ENCODE measurements around the gene PDE6B. TPM values are rescaled to one million over a fixed set of nuclear protein-coding genes. Genes with fewer than 3 reads are reported as not detected.
"Not testable (repeated sequence)": the region's sequence is repeated elsewhere in the genome, so short reads cannot be mapped to it uniquely, and the experiment has no call there.

PDE6B gene
- polyA plus RNA-seq, 4 donors, result 31.3 to 50.6 (median 38.7) TPM

- DNase-seq (ENCODE audit: low read depth in 4 of 4, low spot score in 3 of 4), result no peak
Measured at GRCh38 chr4:634599-634985, 9.2 kb downstream of the PDE6B start.

- not testable (repeated sequence) for DNase-seq (ENCODE audit: low read depth in 4 of 4, low spot score in 3 of 4)
Measured at GRCh38 chr4:635066-635835, 9.9 kb downstream of the PDE6B start.

- DNase-seq (ENCODE audit: low read depth in 4 of 4, low spot score in 3 of 4), result no peak
Measured at GRCh38 chr4:635851-636627, 10.7 kb downstream of the PDE6B start.

GRCh38 chr4:636628-637159 lies 11.3 kb downstream of the PDE6B start:
- DNase-seq (ENCODE audit: low read depth in 4 of 4, low spot score in 3 of 4), result no peak

GRCh38 chr4:637536-638280 lies 12.3 kb downstream of the PDE6B start:
- DNase-seq (ENCODE audit: low read depth in 4 of 4, low spot score in 3 of 4), result no peak

- not testable (repeated sequence) for DNase-seq (ENCODE audit: low read depth in 4 of 4, low spot score in 3 of 4)
Measured at GRCh38 chr4:642366-642765, 17.0 kb downstream of the PDE6B start.

GRCh38 chr4:646460-646859 lies 21.1 kb downstream of the PDE6B start:
- no peak for DNase-seq (ENCODE audit: low read depth in 4 of 4, low spot score in 3 of 4)

GRCh38 chr4:647481-647880 lies 22.1 kb downstream of the PDE6B start:
- DNase-seq (ENCODE audit: low read depth in 4 of 4, low spot score in 3 of 4), result no peak

- DNase-seq (ENCODE audit: low read depth in 4 of 4, low spot score in 3 of 4), result peak in 1 of 4 donors; percentile 44
Measured at GRCh38 chr4:648579-649292, 23.4 kb downstream of the PDE6B start.

- no peak for DNase-seq (ENCODE audit: low read depth in 4 of 4, low spot score in 3 of 4)
Measured at GRCh38 chr4:649293-649625, 23.9 kb downstream of the PDE6B start.

GRCh38 chr4:649751-650310 lies 24.5 kb downstream of the PDE6B start:
- DNase-seq (ENCODE audit: low read depth in 4 of 4, low spot score in 3 of 4), result no peak

GRCh38 chr4:650461-650860 lies 25.1 kb downstream of the PDE6B start:
- DNase-seq (ENCODE audit: low read depth in 4 of 4, low spot score in 3 of 4), result no peak

GRCh38 chr4:650951-651883 lies 25.8 kb downstream of the PDE6B start:
- no peak for DNase-seq (ENCODE audit: low read depth in 4 of 4, low spot score in 3 of 4)

- no peak for DNase-seq (ENCODE audit: low read depth in 4 of 4, low spot score in 3 of 4)
Measured at GRCh38 chr4:651884-652642, 26.7 kb downstream of the PDE6B start.

GRCh38 chr4:653080-653821 lies 27.9 kb downstream of the PDE6B start:
- DNase-seq (ENCODE audit: low read depth in 4 of 4, low spot score in 3 of 4), result no peak

GRCh38 chr4:653831-654502 lies 28.6 kb downstream of the PDE6B start:
- no peak for DNase-seq (ENCODE audit: low read depth in 4 of 4, low spot score in 3 of 4)

GRCh38 chr4:654503-654845 lies 29.1 kb downstream of the PDE6B start:
- DNase-seq (ENCODE audit: low read depth in 4 of 4, low spot score in 3 of 4), result no peak
